GM11168 (cell line): ENCODE measurements around the gene MGLL.

Experiments
- in situ Hi-C: fragments of 300-500 bp; cut with MboI; formaldehyde crosslinking; loops from one replicate; pipeline ENCODE4 v1.12.0; 2022; ENCODE audit warnings: low sequenced_read_pairs; ENCODE audit not compliant: unreplicated experiment

Gene MGLL

DNA sequence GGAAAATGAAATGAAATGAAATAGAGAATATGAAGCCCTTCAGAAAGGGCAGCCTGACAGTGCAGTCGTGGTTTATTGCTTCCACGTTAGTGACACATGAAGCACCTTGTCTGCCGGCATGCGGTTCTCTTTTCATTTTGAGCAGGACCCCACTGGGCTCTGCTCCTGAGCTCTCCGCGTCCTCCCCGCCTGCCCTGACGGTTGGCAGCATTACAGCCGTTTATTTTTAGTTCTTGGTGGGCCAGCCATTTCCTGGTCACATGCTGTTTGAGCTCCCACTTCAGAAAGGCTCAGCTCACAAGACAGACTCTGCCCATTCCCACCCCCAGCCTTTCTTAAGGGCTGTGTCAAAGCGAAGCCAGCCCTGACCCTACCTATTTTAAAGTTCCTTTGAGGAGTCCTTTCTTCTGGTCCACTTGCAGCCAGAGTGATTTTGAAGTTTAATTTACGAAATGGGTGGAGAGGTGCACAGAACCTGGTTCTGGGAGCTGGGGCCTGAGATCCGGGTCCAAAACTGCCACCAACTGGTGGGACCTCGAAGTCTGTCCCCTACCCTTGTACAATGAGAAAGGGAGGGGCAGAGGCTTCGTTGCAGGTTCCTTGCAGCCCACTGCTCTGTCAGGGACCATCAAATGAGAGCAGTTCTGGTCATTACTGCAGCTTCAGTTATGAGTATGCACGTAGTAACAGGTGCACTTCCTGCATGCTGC is 60.1 kb downstream of the MGLL start:
- in situ Hi-C loops, result no loop called here

DNA sequence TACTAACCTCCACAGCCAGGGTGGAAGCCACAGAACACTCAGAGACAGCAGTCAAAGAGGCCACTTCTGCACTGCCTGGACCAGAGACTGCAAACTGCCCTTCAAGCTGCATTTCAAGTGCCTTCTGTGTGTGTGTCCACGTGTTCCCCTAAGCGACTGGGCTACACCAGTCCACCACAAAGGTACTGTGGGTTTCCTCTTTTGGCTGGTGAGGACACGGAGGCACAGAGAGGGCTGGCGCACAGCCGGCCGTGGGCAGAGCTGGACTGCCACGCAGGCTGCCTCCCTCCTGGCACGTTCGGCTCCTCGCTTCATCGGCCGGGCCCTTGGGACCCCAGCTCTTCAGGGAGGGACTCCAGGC is 60.9 kb downstream of the MGLL start:
- in situ Hi-C loops, result no loop called here

DNA sequence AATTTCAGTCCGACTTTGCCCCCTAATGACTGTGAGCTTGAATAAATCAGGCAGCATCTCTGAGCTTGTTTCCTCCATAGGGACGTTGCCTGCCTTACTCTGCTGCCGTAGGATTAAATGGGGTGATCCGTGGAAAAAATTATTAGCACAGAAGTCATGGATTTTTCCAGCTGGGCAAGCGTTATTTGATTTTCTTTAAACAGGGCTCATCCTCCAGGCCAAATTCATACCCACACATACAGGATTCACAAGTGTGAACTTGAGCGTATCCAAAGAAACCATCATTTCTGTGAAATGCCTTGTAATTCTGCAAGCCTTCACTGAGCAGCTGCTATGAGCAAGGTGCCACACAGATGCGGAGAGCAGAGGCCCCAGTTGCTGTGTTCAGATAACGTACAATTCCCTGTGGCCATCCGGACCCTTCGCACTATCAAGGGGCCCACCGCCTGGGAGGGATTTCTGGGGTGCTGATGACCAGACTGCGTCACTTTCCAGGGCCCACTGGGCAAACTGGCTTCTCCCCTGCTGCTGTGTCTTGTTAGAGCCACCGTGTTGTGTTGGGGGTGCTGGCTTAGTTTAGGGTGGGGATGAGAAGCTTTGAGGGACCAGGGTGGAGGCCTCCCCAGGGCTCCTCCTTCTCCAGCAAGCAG is 61.4 kb downstream of the MGLL start:
- in situ Hi-C loops, result no loop called here

DNA sequence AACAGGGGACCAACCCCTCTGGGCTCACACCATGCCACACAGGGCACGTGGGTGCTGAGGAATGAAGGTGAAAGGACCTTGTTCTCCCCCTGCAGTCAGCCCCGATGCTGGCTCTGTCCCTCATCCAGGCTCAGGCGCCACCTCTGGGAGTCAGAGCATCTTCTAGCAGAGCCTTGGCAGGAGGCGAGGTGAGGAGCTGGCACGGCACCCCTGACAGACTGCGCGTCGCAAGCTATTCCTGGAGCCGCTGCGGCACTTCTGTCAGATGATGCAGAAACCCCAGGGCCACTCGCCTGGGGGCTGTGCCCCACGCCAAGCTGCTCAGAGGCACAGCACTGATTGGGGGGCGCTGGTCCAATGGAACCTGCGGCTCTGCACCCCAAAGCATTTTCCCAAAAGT is 62.0 kb downstream of the MGLL start:
- in situ Hi-C loops, result no loop called here

DNA sequence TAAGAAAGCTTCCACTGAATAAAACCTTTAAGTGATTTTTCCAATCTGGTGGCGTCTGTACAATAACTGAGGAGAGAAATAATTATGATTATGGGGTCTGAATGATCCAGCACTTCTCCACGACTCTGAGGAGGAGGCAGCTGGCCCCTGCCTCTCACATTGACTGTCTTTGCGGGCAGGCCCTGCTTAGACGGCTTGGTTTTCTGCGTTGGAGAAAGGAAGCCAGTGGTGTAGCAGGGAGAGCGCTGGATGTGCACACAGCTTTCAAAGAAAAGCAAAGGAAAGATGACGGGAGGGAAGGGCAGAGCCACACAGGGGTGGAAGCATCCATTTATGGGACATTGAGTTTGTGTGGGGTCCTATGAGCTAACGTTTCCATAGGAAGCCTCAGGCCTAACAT is 62.5 kb downstream of the MGLL start:
- in situ Hi-C loops, result no loop called here

DNA sequence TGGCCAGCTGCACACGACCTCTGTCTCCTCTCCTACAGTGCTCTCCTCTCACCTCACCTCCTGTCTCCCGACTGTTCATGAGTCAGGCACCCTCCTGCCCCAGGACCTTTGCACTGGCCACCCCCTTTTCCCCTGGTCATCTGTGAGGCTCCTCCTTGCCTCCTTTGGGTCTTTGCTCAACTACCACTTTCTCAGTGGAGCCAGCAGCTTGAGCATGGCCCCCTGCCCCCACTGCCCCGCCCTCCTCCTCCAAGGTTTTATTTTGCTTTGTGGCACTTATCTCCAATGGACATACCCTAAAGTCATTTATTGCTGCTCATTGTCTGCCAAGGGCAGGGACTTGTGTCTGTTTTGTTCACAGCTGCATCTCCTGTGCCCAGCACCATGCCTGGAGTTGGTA is 64.3 kb downstream of the MGLL start:
- in situ Hi-C loops, result no loop called here

DNA sequence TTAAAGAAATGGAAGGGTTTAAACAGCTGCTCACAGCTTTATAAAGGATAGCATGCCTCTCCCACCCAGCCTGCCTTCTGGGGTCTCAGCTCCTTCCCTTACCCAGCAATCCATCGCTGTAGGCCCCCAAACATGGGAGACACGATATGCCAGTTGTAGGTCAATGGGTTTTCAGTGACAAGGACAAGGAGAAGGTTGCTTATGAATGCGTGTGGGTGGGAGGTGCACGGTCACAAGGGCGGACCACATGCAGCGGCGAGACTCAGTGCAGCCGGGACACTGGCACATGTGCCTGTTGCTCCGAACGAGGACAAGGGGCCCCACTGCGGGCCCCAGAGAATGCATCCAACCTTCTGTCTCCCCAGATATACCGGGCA is 67.0 kb downstream of the MGLL start:
- in situ Hi-C loops, result no loop called here

DNA sequence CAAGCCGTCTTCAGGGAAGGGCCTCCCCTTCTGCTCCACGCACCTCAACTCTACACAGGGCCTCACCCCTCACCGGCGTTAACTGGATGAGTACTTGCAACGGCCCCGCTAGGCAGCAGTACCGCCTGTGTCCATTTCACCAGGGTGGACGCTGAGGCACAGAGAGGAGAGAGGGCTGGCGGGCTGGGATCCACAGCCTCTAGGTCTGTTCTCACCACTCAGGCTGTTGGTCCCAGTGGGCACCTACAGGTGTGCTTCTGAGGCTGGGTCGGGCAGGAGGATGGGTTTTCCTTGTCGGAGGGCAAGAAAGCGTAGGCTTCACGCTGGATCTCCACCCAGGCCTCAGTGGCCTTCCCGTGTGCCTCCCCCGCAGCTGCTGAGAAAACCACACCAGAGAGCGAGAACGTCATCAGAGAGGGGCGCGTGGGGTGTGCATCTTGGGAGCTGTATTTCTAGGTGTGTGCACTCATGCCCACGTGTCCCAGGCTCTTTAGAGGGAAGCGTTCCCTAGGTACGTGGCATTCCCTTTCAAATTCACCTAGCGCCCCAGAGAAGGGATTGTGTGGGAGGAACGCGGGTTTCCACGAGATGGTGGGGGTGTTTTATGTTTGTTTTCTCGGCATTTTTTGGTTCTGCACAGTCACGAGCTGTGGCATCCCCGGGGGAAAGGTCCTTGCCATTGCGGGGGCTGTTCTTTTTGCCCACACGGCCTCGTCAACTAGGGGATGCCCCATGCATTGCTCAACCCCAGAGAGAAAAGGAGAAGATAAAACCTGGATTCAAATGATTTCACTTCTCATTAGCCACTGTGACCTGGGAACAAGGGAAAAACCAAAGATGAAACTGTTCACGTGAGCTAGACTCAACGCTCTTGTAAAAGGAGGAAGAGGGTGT is 67.7 kb downstream of the MGLL start:
- in situ Hi-C loops, result no loop called here

DNA sequence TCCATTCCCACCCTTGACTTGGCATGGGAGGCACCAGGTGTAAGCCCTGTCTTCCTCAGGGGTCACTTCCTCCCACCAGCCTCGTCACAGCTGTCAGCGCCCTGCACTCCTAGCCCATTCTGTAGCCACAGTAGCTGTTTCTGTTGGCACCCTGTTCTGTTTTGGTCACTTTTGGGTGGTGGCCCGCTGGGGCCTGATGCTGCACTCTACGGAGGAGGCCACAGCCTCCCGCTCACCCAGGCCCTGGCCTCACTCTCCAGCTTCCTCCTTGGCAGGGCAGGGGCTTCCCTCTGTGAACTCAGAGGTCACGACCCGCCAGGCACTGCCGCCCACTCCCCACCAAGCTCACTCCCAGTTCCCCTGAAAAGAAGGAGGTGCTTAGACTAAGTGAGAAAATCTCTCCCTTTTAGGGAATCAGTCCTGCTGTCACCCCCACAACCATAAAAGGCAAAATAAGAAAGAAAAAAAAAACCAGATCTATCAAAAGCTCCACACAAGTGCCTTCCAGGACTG is 68.4 kb downstream of the MGLL start:
- in situ Hi-C loops, result no loop called here

DNA sequence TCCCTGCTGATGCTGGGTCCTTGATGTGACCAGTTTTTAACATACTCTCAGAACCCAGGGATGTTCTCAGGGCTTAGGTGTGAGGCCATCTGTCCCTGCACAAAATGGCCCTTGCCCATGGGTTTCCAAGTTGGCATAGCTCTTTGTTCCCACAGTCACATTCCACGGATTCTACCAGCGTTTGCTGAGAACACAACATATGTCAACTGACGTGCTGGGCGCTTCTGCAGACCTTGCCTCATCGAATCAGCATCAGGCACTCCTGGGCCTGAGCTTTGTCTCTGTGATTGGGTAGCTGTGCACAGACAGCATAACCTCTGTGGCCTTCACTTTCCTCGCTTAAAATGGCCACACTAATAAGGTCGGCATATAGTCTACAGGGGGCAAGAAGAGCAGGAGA is 69.0 kb downstream of the MGLL start:
- in situ Hi-C loops, result no loop called here

DNA sequence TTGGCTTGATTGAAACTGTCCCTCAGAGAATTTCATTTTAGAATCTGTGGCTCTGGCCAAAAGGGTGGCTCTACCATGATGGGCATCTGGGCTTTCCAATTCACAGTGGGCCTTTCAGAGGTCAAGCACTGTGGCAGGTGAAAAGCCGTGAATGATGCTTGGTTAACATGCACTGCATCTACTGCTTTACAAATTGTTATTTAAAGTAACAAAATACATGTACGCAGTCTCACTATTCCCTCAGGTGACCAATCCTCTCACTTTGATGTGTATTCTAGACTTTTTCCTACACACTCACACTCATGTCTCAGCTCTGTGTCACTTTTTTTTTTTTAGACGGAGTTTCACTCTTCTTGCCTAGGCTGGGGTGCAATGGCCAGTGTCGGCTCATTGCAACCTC is 70.5 kb downstream of the MGLL start:
- in situ Hi-C loops, result no loop called here

DNA sequence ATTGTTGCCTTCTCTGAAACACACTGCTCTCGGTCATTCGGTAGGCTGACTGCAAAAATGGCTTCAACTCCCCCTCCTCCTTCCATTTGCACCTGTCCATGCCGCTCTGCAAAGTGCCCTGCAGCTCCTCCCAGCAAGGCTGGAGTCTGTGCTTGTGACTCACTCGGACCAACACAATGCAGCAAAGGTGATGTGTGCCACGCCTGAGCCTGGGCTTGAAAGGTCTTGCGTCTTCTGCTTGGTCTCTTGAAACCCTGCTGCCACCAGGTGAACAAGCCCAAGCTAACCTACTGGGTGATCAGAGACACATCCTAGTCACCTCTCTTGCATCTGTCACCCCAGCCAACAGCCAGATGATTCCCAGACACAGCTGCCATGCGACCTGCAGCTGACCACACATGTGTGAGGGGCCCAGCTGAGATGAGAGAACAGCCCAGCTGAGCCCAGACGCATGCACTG is 71.1 kb downstream of the MGLL start:
- in situ Hi-C loops, result no loop called here

DNA sequence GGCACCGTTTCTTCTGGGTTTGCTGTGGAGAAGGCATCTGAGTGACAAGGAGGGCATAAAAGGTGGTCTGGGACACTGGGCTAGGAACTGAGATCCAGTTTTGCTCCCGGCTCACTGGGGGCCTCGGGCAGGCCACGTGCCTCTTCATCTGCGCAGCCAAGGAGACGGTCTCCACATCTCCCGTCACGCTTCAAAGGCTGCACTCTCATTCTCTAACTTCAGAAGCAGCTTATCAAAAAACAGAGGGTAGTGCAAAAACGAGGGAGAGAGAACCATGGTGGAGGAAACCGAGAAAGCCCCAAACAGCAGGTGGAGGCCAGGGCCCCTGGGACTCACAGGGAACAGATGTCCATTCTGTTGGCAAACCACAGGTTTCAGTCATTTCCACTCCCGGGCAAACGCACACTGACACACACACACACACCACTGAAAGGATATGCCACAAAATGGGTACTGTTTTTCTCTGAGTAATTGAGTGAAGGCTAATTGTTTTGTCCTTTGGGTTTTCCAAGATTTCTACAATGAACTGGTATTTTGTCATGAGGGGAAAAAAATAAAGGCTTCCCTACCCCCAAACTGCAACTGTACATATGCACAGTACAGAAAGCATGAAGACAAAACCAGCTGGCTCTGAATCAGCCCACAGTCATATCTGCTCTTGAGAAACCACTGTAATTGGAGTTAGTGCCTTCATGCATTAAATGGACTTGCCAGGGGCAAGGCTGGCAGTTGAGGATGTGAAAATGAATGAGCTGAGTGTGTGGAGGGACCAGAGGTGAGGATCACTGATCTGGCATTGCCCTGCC is 71.9 kb downstream of the MGLL start:
- in situ Hi-C loops, result no loop called here

DNA sequence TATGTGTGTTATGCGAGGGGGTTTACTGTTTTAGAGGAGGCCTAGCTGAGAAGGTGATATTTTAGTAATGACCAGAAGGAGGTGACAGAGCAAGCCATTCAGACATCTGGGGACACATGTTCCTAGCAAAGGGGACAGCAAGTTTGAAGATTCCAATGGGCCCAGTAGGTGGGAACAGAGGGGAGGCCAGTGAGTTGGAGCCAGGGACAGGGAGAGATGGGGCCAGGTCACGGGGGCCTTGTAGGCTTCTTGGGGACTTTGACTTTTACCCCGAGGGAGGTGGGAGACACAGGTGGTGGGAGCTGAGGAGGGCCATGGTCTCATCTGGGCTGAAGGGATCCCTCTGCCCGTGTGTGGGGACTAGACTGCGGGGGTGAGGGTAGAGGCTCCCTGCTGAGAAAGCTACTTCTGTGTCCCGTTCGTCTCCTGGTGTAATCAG is 72.5 kb downstream of the MGLL start:
- in situ Hi-C loops, result no loop called here

DNA sequence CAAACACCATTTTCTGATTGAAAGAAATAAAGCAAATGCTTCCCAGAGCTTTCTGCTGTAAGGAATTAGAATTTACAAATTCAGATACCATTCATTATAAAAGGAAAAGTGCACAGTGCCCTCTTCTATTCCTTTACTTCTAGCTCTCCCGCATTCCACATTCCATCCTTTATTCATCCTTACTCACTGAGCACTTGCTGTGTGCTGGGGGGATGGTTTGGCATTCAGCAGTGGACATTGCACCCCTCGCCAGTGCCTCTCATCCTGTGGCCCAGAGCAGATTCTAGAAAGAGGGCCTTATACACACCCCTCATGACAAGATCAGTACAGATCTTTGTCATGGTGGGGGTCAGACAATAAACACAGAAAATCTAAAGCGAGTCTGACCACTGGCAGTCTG is 73.0 kb downstream of the MGLL start:
- in situ Hi-C loops, result no loop called here

DNA sequence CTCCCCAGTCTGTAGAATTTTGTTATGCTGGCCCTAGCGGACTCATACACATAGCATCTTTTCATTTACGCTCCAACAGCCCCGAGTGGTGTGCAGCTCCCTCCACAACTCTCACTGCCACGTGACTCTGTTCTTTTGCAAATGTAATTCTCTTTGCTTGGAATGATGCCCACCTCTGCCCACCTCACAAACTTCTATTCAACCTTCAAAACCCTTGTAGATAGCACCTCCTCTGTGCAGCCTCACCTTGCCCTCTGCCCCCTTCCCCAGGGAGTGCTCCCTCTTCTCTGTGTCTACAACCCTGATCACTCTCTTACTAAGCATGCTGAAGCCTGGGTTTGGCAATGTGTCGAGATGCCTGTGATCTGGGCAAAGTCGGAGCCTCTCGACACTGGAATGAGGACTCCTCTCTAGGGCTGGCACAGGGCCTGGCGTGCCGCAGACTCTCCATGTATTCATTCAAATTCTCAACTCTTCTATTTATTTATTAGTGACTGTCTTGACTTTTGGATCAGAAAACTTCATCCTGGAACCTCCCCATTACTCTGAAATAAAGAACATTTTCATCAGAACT is 73.5 kb downstream of the MGLL start:
- in situ Hi-C loops, result no loop called here

DNA sequence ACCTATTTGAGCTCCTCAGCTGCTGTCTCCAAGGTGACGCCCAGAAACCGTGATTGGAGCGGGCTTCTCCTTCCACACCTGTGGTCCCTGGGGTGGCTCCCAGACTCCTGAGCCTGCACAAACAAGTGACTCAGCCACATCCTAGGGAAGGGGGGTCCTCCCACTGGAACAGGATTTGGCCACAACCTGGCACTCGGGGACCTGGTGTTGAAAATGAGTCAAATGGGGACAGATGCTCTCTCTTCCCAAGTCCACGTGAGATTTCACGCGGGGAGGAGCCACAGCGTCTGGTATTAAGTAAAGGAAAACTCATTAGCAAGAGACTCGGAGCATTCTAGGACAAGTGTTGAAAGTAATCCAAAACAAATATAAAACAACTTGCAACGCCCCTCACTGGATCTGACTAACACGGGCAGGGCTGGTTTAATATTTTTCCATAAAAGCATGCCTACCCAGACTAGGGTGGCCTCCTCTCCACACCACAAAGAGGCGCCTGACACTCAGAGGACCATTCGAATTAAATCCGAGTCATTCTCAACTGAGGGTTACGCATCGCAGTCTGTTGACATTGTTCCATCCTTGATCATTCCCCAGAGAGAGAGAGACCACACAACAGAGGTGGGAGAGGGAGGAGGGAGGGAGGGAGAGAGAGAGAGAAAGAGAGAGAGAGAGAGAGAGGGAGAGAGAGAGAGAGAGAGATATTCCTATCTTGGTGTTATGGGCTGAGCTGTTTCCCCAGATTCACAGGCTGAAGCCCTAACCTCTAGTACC is 74.4 kb downstream of the MGLL start:
- in situ Hi-C loops, result no loop called here

DNA sequence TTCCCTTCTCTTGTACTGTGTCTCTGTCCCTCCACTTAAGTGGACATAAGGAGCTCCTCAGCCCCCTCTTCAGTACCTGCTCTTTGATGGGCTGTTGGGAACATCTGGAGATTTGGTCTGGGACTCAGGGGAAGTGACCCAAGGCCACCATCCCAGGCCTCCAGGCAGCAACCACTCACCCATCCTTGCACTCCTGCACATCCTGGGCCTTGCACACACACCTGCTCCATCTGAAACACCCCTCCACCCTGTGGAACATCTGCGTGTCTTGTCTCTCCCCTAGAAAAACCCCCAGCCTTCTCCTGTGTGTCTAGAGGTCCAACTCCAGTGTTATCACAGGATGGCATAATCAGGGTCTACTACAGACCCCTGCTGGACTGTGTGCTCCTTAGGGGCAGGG is 75.2 kb downstream of the MGLL start:
- in situ Hi-C loops, result no loop called here

DNA sequence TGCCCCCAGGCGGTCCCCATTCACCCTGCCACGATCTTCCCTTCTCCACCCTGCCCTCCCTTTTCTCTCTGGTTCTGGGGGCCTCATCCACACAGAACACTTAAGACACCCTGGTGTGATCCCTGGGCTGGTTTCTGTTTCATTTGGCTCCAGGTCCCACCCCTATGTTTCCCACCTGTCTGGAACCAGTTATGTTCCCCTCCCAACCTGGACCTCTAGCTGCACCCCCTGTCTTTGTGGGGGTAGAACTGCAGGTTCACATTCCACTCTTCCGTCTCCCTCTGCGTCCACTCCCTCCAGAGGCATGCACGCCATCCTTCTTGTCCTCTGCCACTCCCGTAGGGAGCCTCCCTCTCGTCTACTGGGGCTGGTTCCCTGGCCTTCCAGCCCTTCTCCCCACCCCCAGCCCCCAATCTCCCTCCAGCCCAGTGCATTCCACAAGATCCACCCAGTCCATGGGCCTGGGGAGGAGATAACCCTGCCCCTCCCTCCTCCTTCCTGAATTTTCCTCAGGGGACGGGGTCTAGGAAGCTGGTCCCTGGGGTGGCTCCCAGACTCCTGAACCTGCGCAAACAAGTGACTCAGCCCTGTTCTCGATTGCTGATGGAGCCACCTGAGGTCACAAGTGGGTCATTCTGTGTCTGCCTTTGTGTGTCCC is 75.8 kb downstream of the MGLL start:
- in situ Hi-C loops, result no loop called here
